Parathyroid adenoma (tissue), 2 donors: ENCODE results near the gene SEMA5B.
A peak's percentile ranks its signal among the peaks of the same experiment; 100 is the strongest.

ENCODE experiments used
- H2AFZ ChIP-seq: fragments of 300-600 bp; sonication (generic); one replicate; pipeline ENCODE4 v1.7.0; 2017; ENCODE audit warnings: antibody characterized with exemption, mild to moderate bottlenecking
- H3K27ac ChIP-seq: fragments of 300-600 bp; sonication (generic); one replicate; pipeline ENCODE4 v1.7.0; 2017
- H3K27me3 ChIP-seq: fragments of 300-600 bp; sonication (generic); one replicate; pipeline ENCODE4 v1.7.0; 2017; ENCODE audit warnings: low read length; ENCODE audit not compliant: control insufficient read depth, insufficient read depth
- H3K36me3 ChIP-seq: fragments of 300-600 bp; sonication (generic); one replicate; pipeline ENCODE4 v1.7.0; 2017; ENCODE audit warnings: low read length; ENCODE audit not compliant: control insufficient read depth, insufficient read depth
- H3K4me1 ChIP-seq: fragments of 300-600 bp; sonication (generic); one replicate; pipeline ENCODE4 v1.7.0; 2017; ENCODE audit warnings: control low read depth
- H3K4me2 ChIP-seq: fragments of 300-600 bp; sonication (generic); one replicate; pipeline ENCODE4 v1.7.0; 2017; ENCODE audit warnings: low read length
- H3K4me3 ChIP-seq: fragments of 300-600 bp; sonication (generic); one replicate; pipeline ENCODE4 v1.7.0; 2017; ENCODE audit warnings: low read depth, low read length
- H3K79me2 ChIP-seq: fragments of 300-600 bp; sonication (generic); one replicate; pipeline ENCODE4 v1.7.0; 2017; ENCODE audit warnings: control low read depth
- H3K9ac ChIP-seq: fragments of 300-600 bp; sonication (generic); one replicate; pipeline ENCODE4 v1.7.0; 2017; ENCODE audit warnings: mild to moderate bottlenecking
- H3K9me3 ChIP-seq: fragments of 300-600 bp; sonication (generic); one replicate; pipeline ENCODE4 v1.7.0; 2017; ENCODE audit warnings: low read length; ENCODE audit not compliant: control insufficient read depth
- CTCF ChIP-seq: fragments of 300-600 bp; sonication (generic); IDR thresholded peaks from one replicate; pipeline ENCODE4 v1.7.0; 2017; ENCODE audit warnings: antibody characterized with exemption, mild to moderate bottlenecking
- donor health status: primary hyperparathyroidism.

The SEMA5B gene

DNA sequence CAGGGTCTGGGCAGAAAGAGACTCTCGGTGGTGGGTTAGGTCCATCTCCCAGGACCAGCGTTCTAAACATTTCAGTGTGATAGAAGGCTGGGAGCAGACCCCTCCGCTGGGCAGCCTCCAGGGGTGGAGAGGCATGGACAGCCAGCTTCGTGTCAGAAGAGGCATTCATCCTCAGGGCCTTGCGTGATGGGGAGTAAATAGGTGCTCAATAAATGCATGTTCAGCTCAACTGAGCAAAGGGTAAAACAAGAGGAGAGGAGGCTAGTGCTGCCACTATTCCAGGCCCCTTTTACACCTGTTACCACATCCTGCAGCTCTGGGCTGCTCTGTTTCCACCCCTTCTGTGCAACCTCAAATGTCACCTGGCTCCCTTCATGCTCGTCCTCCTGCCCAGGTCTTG is 49.0 kb downstream of the SEMA5B start:
- no peak for TF ChIP-seq CTCF
- no peaks in the 10 kb centered on the region for H3K9me3 ChIP-seq
- H3K4me3 ChIP-seq, result no peak overlapping the region
- H3K36me3 ChIP-seq, result no peaks in the 10 kb centered on the region
- H3K27me3 ChIP-seq, result no peaks in the 10 kb centered on the region
- H3K79me2 ChIP-seq, result no peaks in the 10 kb centered on the region
- no peak overlapping the region for H3K9ac ChIP-seq
- peaks cover 6% of the 10 kb centered on the region for H3K4me1 ChIP-seq
- H3K4me2 ChIP-seq, result no peak overlapping the region
- H2AFZ ChIP-seq, result no peak overlapping the region
- no peak overlapping the region for H3K27ac ChIP-seq

- H3K4me1 ChIP-seq, result peaks cover 6% of the 10 kb centered on the region
- H3K79me2 ChIP-seq, result no peaks in the 10 kb centered on the region
- no peaks in the 10 kb centered on the region for H3K36me3 ChIP-seq
- no peak overlapping the region for H2AFZ ChIP-seq
- H3K27ac ChIP-seq, result no peak overlapping the region
- H3K9me3 ChIP-seq, result no peaks in the 10 kb centered on the region
- no peak overlapping the region for H3K4me2 ChIP-seq
- no peak for TF ChIP-seq CTCF
- H3K9ac ChIP-seq, result no peak overlapping the region
- no peak overlapping the region for H3K4me3 ChIP-seq
- H3K27me3 ChIP-seq, result no peaks in the 10 kb centered on the region
Observed at GRCh38 chr3:122977746-122978466, 49.7 kb downstream of the SEMA5B start.

GRCh38 chr3:122975924-122976293 is 51.7 kb downstream of the SEMA5B start:
- Histone ChIP-seq H3K79me2 (no peaks in the 10 kb centered on the region), H3K27me3 (no peaks in the 10 kb centered on the region), H3K9me3 (no peaks in the 10 kb centered on the region), H3K36me3 (no peaks in the 10 kb centered on the region), H3K4me2 (no peak overlapping the region), H3K9ac (no peak overlapping the region), H3K4me3 (no peak overlapping the region), H2AFZ (no peak overlapping the region), H3K4me1 (peaks cover 6% of the 10 kb centered on the region), H3K27ac (no peak overlapping the region)
- no peak for TF ChIP-seq CTCF

DNA sequence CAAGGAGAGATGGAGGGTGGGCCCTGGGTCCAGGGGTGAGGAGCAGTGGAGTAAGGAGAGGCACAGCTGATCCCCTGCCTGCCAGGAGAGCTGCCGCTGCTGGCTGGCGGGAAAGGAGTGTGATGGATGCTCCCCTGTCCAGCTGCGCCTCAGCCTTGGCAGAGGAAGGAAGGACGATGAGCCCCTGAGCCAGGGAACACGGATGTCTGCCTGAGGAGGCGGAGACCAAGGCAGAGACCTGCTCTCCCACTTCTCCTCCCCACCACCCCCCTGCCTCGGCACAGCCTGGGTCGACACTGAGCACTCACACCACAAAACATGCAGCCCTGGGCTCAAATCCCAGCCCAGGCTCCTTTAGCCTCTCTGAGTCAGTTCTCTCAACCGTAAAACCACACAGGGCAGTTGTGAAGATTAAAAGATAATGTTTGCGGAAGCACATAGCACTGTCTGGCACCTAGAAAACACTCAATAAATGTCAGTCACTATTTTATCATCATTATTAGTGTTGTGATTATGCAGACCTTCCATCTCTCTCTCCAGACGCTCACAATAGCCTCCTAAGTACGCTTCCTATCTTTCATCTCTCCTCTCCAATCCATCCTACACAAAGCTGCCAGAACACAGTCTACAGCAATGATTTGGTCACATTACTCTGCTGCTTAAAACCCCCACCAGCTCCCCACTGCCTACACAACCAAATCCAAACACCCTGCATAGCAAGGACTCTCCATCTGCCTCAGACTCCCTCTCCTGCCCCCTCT is 52.2 kb downstream of the SEMA5B start:
- no peaks in the 10 kb centered on the region for H3K9me3 ChIP-seq
- no peak overlapping the region for H3K27ac ChIP-seq
- H2AFZ ChIP-seq, result peak overlapping the region; percentile 12
- H3K4me1 ChIP-seq, result peaks cover 6% of the 10 kb centered on the region
- H3K4me3 ChIP-seq, result no peak overlapping the region
- H3K36me3 ChIP-seq, result no peaks in the 10 kb centered on the region
- no peak for TF ChIP-seq CTCF
- H3K79me2 ChIP-seq, result no peaks in the 10 kb centered on the region
- no peaks in the 10 kb centered on the region for H3K27me3 ChIP-seq
- no peak overlapping the region for H3K9ac ChIP-seq
- no peak overlapping the region for H3K4me2 ChIP-seq
